GM18517 (cell line): ENCODE measurements around the gene ASB14.
"Not testable (repeated sequence)": the region's sequence is repeated elsewhere in the genome, so short reads cannot be mapped to it uniquely, and the experiment has no call there.

Experiments used
- ATAC-seq: cut with Tn5 transposase; IDR thresholded peaks from one replicate; pipeline ENCODE4 v1.9.1; 2021; ENCODE audit warnings: mild to moderate bottlenecking, moderate library complexity; ENCODE audit not compliant: unreplicated experiment

ASB14 gene

GRCh38 chr3:57292159-57292896 lies at the start of gene ASB14:
Gene ASB14, minus strand, starts transcription at chr3:57292685. Its CDS starts 652 bp downstream, at chr3:57292033.
- no peak for ATAC-seq

DNA sequence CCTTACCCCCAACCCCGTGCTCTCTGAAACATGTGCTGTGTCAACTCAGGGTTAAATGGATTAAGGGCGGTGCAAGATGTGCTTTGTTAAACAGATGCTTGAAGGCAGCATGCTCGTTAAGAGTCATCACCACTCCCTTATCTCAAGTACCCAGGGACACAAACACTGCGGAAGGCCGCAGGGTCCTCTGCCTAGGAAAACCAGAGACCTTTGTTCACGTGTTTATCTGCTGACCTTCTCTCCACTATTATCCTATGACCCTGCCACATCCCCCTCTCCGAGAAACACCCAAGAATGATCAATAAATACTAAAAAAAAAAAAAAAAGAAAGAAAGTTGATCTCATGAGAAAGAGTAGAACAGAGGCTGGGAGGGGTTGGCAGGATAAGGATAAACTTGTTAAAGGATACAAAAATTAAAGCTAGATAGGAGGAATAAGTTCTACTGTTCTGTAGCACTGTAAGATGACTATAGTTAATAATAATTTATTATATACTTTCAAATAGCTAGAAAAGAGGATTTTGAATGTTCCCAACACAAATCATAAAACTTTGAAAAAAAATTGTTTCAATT lies 46.7 kb upstream of the ASB14 start:
- not testable (repeated sequence) for ATAC-seq

DNA sequence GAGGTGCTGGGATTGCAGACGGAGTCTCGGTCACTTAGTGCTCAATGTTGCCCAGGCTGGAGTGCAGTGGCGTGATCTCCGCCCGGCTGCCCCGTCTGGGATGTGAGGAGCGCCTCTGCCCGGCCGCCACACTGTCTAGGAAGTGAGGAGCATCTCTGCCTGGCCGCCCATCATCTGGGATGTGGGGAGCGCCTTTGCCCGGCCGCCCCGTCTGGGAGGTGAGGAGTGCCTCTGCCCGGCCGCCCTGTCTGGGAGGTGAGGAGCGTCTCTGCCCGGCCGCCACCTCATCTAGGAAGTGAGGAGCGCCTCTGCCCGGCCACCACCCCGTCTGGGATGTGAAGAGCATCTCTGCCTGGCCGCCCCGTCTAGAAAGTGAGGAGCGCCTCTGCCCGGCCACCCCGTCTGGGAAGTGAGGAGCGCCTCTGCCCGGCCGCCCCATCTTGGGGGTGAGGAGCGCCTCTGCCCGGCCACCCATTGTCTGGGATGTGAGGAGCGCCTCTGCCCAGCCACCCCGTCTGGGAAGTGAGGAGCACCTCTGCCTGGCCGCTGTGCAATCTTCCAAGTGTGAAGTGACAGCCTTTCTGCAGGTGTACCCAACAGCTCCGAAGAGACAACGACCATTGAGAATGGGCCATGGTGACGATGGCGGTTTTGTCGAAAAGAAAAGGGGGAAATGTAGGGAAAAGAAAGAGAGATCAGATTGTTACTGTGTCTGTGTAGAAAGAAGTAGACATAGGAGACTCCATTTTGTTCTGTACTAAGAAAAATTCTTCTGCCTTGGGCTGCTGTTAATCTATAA lies 46.0 kb upstream of the ASB14 start:
- not testable (repeated sequence) for ATAC-seq

DNA sequence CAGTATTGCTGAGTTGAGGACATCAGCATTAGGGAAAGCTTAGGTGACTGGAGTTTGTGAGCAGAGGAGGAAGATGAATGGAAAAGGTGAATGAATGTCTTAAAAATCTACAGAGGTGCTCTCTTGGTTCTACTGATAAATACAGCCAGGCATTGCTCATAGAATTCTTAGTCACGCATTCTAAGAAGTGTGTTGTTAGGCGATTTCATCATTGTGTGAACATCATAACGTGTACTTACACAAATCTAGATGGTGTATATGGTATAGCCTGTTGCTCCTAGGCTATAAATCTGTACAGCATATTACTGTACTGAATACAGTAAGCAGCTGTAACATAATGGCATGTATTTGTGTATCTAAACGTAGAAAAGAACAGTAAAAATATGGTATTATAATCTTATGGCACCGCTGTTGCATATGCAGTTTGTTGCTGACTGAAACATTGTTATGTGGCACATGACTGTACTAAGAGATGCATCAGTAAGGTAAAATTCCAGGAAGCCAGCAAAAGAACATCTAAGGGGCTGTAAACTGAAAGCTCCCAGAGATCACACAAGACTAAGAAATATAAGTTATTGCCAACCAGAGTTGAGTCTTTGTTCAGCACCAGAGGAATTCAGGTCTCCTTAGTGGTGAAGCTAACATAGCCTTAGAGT lies 42.9 kb upstream of the ASB14 start:
- no peak for ATAC-seq

DNA sequence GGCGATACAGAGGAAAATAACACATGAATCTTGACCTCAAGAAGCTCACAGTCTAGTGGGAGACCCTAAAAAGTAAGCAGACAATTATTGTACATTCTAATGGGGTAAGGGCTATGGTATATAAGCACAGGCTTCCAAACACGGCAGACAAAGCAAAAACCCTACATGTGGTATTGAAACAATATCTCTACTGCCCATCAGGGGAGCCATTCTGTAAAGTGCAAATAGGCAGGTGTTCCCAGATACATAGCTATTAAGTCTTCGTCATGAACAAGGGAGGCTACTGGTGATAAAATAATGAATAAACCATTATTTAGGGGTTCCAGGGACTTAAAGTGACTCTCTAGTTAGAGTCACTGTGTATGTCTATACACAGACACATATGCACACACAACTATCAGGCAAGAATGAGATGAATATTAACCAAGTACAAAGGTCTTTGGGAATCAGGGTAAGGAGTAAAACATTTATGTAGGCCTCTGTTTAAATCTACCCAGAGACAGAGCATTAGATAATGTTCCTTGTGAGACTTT lies 38.7 kb upstream of the ASB14 start:
- ATAC-seq: no peak

DNA sequence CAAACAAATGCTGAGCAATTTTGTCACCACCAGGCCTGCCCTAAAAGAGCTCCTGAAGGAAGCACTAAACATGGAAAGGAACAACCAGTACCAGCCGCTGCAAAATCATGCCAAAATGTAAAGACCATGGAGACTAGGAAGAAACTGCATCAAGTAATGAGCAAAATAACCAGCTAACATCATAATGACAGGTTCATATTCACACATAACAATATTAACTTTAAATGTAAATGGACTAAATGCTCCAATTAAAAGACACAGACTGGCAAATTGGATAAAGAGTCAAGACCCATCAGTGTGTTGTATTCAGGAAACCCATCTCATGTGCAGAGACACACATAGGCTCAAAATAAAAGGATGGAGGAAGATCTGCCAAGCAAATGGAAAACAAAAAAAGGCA lies 34.0 kb upstream of the ASB14 start:
- ATAC-seq: not testable (repeated sequence)

DNA sequence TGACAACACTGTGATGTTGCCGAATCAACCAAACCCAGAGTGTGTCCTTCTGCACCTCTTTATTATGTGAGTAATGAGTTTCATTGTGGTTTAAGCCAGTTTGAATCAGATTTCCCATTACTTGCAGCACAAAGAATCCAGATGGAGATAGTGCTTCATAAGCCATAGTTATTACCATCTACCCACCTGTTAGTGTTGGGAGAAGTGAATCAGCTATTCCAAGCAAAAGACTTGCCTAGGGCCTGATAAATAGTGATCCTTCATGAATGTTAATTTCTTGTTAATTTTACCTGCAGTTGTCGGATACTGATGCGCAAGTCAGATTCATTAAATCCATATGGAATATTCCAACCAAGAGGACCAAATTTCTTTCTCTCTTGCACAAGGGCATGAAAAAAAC lies 21.7 kb upstream of the ASB14 start:
- no peak for ATAC-seq

DNA sequence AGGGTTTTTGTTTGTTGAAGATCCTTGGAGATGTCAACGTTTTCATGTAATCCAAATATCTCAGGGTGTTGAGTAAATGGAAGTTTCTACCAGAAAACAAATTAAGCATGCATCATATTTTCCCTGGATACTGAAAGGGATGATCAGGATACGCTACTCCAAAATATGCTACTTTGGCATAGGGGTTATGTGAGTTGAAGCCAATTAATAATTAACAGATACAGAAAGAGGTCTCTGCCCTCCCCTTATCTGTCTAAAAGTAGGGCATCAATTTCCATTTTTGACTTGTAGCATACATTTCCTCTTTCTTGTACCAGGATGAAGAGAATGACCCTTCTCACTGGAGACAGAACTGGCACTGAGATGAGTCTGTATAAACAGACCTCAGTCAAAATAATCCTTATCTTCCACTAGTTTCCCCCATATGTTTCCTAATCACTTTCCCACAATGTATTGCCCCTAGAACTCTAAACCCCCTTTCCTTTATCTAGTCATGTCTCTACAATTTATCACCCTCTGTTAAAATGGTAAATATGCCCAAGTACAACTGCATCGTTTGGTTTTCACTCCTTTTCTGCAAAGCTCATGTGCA lies 17.4 kb upstream of the ASB14 start:
- no peak for ATAC-seq

- ATAC-seq: not testable (repeated sequence)
Measured at GRCh38 chr3:57303520-57303919, 11.0 kb upstream of the ASB14 start.

- ATAC-seq: no peak
Measured at GRCh38 chr3:57298041-57298440, 5.6 kb upstream of the ASB14 start.

- no peak for ATAC-seq
Measured at GRCh38 chr3:57292897-57293526, 527 bp upstream of the ASB14 start.

- no peak for ATAC-seq
Measured at GRCh38 chr3:57288403-57288802, 4.1 kb downstream of the ASB14 start.

DNA sequence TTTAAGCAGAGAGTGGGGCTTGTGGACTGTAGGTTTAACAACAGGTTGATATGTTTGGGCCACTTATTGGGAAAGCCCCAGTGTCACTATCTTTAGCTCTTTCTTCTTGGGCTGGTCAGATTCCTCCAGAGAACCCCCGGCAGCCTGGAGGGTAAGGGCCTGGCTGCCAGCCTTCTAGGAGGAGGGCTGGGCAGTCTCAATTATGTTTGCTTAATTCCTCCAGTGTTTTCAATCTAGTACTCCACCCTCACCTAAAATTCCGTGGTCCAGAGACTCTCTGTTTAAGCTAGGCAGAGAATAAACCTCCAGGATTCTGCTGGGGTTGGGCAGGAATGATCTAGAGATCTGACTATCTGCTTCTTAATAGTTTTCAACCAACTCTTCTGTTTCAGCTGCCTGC lies 5.3 kb downstream of the ASB14 start:
- no peak for ATAC-seq

- ATAC-seq: no peak
Measured at GRCh38 chr3:57283334-57283733, 9.2 kb downstream of the ASB14 start.

GRCh38 chr3:57281715-57282114 lies 10.8 kb downstream of the ASB14 start:
- no peak for ATAC-seq

- ATAC-seq: no peak
Measured at GRCh38 chr3:57279685-57280084, 12.8 kb downstream of the ASB14 start.

DNA sequence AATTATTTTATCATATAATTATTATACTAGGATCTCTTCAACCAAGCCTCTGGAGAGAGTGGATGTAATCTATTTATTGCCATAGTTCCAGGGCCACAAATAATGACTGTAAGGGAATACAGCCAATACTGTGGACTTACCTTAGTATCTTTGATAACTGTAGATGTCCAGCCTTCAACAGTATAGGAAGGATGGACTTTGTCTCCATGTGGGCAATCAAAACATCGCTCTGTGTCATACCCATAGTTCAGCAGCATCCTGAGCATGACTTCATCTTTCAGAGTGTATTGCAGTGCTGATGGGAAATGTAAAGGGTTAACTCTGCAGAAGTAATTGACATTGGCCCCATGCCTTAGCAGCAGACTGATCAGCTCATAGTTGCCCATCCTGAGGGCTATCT lies 14.2 kb downstream of the ASB14 start:
- no peak for ATAC-seq

GRCh38 chr3:57275393-57275792 lies 17.1 kb downstream of the ASB14 start:
- ATAC-seq: no peak

- no peak for ATAC-seq
Measured at GRCh38 chr3:57274845-57275244, 17.6 kb downstream of the ASB14 start.

- no peak for ATAC-seq
Measured at GRCh38 chr3:57268416-57268815, 24.1 kb downstream of the ASB14 start.
